ENCODE data around the gene ARHGEF10L.

Gene ARHGEF10L

DNA sequence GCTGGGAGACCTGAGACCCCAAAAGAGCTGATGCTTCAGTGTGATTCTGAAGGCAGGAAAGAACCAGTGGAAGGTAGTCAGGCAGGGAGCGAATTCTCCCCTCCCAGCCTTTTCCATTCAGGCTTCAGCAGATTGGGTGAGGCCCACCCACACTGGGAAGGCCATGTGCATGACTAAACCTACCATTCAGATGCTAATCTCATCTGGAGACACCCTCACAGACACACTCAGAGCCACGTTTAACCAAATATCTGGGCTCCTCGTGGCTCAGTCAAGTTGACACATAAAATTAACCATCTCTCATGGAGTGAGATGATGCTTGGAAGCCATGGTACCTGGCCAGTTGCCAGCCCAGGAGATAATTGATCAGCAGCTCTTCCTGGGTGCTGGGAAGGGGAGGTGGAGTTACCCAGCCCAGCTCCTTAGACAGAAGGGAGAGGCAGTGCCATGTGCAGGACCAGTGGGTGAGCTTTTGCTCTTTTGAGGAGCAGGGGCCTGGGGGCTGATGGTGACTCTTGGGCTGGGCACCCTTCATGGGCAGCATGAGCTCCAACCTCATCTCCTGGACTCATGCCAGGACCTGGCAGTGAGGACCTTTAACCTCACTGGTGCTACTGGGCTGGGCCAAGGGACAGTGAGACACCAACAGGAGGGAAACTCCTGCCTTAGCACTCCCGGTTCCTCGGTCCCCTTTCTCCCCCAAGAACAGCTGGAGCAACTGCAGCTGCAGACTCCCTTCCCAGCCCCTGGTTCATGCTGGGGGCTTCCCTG, 126.6 kb downstream of the ARHGEF10L start:
- Histone ChIP-seq H2AFZ (ENCODE audit: low read depth, low read length) (no peak overlapping the region), H3K9me3 (ENCODE audit: insufficient read depth, low read length, severe bottlenecking) (no peaks in the 10 kb centered on the region), H3K4me3 (ENCODE audit: low read depth in 1 of 2, low read length in 2 of 2) (no peak overlapping the region), H3K27me3 (ENCODE audit: insufficient read depth, low read length, poor library complexity) (no peaks in the 10 kb centered on the region), H3K4me1 (ENCODE audit: insufficient read depth, low read length) (no peaks in the 10 kb centered on the region), H3K4me2 (ENCODE audit: insufficient read depth, low read length) (no peak overlapping the region), H3K9ac (ENCODE audit: low read depth, low read length) (no peak overlapping the region), H3K27ac (ENCODE audit: low read length) (no peak overlapping the region), H3K36me3 (ENCODE audit: insufficient read depth, low read length) (no peaks in the 10 kb centered on the region), H3K79me2 (ENCODE audit: insufficient read depth, low read length) (no peaks in the 10 kb centered on the region), H4K20me1 (ENCODE audit: insufficient read depth, low read length) (peaks cover 3% of the 10 kb centered on the region; the same call in 1 of the 2 replicates)
- no peak for DNase-seq
- no peak for ATAC-seq (ENCODE audit: insufficient read depth, low read depth)
- TF ChIP-seq CTCF (IDR thresholded peaks at IDR 0.05; ENCODE audit: borderline replicate concordance, extremely low read depth, low read length, poor library complexity, severe bottlenecking) (no peak), EZH2 (IDR thresholded peaks at IDR 0.05; ENCODE audit: borderline replicate concordance, low read depth, low read length, severe bottlenecking) (no peak)

GRCh38 chr1:17667641-17668040, 128.1 kb downstream of the ARHGEF10L start:
- TF ChIP-seq EZH2 (IDR thresholded peaks at IDR 0.05; ENCODE audit: borderline replicate concordance, low read depth, low read length, severe bottlenecking) (no peak), CTCF (IDR thresholded peaks at IDR 0.05; ENCODE audit: borderline replicate concordance, extremely low read depth, low read length, poor library complexity, severe bottlenecking) (no peak)
- Histone ChIP-seq H3K4me2 (ENCODE audit: insufficient read depth, low read length) (no peak overlapping the region), H4K20me1 (ENCODE audit: insufficient read depth, low read length) (no peaks in the 10 kb centered on the region), H3K4me3 (ENCODE audit: low read depth in 1 of 2, low read length in 2 of 2) (no peak overlapping the region), H3K9me3 (ENCODE audit: insufficient read depth, low read length, severe bottlenecking) (no peaks in the 10 kb centered on the region), H3K9ac (ENCODE audit: low read depth, low read length) (no peak overlapping the region), H3K27me3 (ENCODE audit: insufficient read depth, low read length, poor library complexity) (no peaks in the 10 kb centered on the region), H3K36me3 (ENCODE audit: insufficient read depth, low read length) (no peaks in the 10 kb centered on the region), H2AFZ (ENCODE audit: low read depth, low read length) (no peak overlapping the region), H3K4me1 (ENCODE audit: insufficient read depth, low read length) (no peaks in the 10 kb centered on the region), H3K79me2 (ENCODE audit: insufficient read depth, low read length) (no peaks in the 10 kb centered on the region), H3K27ac (ENCODE audit: low read length) (no peak overlapping the region)
- ATAC-seq (ENCODE audit: insufficient read depth, low read depth) (no peak), DNase-seq (no peak)

- H3K27me3 ChIP-seq (ENCODE audit: insufficient read depth, low read length, poor library complexity) = no peaks in the 10 kb centered on the region
- no peak for ATAC-seq (ENCODE audit: insufficient read depth, low read depth)
Measured at GRCh38 chr1:17668195-17668594, 128.7 kb downstream of the ARHGEF10L start.

More at GRCh38 chr1:17668195-17668594, 128.7 kb downstream of the ARHGEF10L start:
- no peak overlapping the region for H3K27ac ChIP-seq (ENCODE audit: low read length)
- H3K9ac ChIP-seq (ENCODE audit: low read depth, low read length) = no peak overlapping the region
- DNase-seq = no peak
- no peaks in the 10 kb centered on the region for H4K20me1 ChIP-seq (ENCODE audit: insufficient read depth, low read length)
- H3K9me3 ChIP-seq (ENCODE audit: insufficient read depth, low read length, severe bottlenecking) = no peaks in the 10 kb centered on the region
- no peak overlapping the region for H3K4me3 ChIP-seq (ENCODE audit: low read depth in 1 of 2, low read length in 2 of 2)
- H3K79me2 ChIP-seq (ENCODE audit: insufficient read depth, low read length) = no peaks in the 10 kb centered on the region
- H2AFZ ChIP-seq (ENCODE audit: low read depth, low read length) = no peak overlapping the region
- H3K4me1 ChIP-seq (ENCODE audit: insufficient read depth, low read length) = no peaks in the 10 kb centered on the region
- no peak overlapping the region for H3K4me2 ChIP-seq (ENCODE audit: insufficient read depth, low read length)
- H3K36me3 ChIP-seq (ENCODE audit: insufficient read depth, low read length) = no peaks in the 10 kb centered on the region
- no peak for TF ChIP-seq EZH2 (IDR thresholded peaks at IDR 0.05; ENCODE audit: borderline replicate concordance, low read depth, low read length, severe bottlenecking)
- no peak for TF ChIP-seq CTCF (IDR thresholded peaks at IDR 0.05; ENCODE audit: borderline replicate concordance, extremely low read depth, low read length, poor library complexity, severe bottlenecking)
